ENCODE data around the gene ATP11A.

The ATP11A gene

DNA sequence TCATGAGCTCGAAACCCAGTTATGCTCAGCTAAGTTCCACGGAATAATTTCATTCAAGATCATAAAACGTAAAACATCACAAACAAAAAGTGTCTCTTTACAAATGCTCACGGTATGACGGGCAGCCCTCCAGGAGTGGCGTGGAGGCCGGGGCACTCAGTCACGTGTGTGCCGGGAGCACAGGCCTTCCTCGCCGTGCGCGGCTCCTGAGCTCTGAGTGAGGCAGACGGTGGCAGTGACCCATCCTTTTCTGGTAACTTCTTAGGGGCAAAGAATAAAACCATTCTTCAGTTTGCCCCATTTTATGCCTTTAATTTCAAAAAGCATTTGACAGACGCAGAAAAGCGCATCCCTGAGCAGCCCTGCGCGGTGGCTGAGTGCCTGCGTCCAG lies 72.8 kb downstream of the ATP11A start:
- no peak for DNase-seq

- no peak for DNase-seq
These were observed 74.2 kb downstream of the ATP11A start for GRCh38 chr13:112764028-112764427.

- DNase-seq = no peak
These were observed 75.2 kb downstream of the ATP11A start for GRCh38 chr13:112764864-112765561.

DNA sequence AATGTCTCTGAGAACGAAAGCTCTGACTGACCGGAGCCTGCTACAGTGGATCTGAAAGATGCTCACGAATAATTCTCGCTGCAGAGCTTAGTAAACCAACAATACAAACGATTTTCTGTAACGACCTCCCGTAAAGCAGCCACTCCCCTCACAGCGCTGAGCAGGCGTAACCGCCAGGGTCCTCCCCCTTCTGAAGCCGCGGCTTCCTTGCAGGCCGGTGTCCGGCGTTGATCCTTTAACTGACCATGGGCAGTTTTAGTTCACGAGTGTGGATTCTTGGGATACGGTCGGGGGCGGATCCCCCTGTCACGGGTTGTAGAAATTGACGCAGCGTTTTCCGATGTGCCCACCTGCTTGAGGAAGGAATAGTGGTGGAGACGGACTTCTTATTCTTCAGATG lies 75.9 kb downstream of the ATP11A start:
- DNase-seq = no peak

GRCh38 chr13:112766336-112766735 lies 76.5 kb downstream of the ATP11A start:
- no peak for DNase-seq

DNA sequence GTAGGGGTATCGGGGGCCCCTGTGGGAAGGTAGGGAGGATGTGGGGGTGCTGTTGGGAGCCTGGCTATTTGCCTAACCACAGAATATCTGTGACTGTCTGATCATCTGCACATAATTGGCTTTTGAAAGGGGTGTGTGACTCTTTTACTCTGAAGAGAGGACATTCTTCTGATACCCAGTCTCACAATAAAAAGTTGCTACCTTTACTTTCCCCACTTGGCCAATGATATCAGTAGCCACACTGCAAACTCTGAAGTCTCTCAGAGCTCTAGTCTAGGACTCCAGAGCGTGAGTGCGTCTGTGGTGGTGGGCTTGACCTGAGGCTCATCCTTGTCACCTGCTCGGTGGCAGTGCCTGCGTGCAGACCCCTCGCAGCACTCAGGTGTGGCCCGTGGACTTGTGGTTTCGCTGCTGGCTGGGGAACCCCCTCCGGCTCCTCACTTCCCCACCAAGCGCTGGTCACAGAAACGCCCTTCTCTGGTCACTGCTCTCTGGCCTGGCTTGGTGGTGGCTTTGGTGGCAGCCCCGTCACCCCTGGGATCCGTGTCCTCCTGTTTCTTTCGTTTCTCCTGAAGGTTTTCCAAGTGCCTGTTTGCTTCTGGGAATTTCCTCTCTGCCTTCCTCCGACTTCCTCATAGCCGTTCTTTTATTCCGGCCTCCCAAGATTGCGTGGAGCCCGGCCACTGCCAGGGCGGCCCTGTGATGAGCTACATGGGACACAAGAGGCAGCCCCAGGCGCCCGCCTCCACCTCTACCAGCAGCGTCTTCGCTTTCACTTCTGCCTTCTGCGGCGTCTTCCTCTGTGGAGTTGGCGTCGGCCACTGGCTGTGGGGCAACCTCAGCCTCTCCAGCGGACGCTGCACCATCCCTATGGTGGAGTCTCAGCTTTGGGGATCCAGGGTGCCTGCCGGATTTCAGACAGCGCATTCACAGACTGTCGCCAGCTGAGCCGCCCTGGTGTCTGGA lies 78.0 kb downstream of the ATP11A start:
- peak; percentile 21 for DNase-seq

- DNase-seq = peak; percentile 32
These were observed 79.1 kb downstream of the ATP11A start for GRCh38 chr13:112768795-112769481.

DNA sequence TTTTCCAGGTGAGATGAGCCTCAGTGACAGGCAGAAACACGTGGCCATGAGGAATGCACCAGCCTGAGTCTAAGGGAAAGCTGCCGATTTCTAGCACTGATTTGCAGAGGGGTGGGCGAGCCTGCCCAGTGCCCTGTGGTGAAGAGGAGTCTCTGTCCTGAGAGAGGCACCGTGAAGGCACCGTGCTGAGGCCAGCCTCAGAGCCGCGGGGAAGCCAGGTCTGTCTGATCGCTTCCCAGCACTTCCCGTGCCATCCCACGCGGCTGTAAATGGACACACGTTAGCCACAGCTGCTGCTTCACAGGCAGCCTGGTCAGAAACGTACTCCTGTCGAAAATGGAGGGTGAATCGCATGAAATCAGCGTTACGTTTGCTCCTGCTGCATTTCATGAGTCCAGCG lies 79.8 kb downstream of the ATP11A start:
- no peak for DNase-seq

DNA sequence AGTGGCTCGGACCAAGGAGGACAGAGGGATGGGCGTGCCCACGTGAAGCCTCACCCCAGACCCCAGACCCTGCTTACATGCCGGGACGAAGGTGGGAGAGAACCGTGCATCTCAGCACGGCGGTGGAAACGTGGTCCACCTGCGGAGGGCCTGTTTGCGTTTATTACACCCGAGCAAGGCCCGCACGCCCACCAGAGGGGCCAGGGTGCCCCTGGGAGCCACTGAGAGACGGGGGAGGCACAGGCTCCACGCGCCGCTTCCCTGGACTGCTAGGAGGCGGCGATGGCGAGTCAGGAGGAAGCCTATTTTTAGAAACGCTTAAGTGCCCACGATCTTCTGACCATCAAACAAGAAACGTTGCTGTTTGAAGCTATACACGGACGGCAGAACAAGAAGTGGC lies 80.7 kb downstream of the ATP11A start:
- DNase-seq = no peak

DNA sequence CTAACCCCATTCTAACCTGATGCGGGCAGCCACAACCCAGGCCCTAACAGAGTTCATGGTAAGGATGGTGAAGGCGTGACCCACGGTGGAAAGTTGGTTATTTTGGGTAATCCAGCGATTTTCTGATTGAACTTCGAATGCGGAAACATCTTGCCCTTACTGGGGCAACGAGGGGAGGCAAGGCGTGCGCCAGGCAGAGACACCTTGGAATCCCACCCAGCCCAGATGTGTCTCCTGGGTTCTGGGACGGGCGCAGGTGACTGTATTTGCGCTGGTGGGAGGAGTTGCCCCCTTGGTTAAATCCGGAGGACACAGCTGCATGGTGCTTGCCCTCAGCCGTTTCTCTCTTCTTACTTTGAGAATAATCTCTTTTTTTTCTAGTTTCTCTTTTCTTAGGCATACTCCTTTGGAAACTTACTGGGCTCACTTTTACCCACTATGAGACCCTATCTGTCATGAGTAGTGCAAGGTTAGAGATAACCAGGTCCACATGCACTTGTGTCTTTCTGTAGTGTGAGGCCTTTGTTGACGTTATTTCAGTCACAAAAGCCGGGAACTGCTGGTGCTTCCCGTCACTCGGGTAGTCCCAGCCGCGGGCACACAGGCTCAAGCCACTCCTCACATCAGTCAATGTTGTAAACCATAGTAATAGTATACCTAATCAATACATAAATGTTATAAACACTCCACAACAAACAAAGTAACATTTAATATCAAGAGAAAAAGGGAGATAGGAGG lies 81.5 kb downstream of the ATP11A start:
- no peak for DNase-seq

- DNase-seq = no peak
These were observed 82.2 kb downstream of the ATP11A start for GRCh38 chr13:112771877-112772538.

DNA sequence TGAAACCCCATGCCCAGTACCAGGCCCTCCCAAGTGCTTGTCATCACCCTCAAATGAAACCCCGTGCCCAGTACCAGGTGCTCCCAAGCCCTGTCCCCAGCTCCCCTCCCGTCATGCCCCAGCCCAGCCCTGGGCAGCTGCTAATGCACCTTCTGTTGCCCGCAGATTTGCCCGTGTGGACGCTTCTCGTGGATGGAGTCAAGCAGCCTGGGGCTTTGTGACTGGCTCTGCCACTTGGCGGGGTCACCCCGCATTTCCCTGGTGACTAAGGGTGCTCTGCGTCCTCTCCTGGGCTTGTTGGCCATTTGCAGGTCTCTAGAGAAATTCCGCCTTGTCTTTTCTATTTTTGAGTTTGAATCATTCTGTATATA lies 82.7 kb downstream of the ATP11A start:
- no peak for DNase-seq

- DNase-seq = no peak
These were observed 83.1 kb downstream of the ATP11A start for GRCh38 chr13:112772929-112773328.

DNA sequence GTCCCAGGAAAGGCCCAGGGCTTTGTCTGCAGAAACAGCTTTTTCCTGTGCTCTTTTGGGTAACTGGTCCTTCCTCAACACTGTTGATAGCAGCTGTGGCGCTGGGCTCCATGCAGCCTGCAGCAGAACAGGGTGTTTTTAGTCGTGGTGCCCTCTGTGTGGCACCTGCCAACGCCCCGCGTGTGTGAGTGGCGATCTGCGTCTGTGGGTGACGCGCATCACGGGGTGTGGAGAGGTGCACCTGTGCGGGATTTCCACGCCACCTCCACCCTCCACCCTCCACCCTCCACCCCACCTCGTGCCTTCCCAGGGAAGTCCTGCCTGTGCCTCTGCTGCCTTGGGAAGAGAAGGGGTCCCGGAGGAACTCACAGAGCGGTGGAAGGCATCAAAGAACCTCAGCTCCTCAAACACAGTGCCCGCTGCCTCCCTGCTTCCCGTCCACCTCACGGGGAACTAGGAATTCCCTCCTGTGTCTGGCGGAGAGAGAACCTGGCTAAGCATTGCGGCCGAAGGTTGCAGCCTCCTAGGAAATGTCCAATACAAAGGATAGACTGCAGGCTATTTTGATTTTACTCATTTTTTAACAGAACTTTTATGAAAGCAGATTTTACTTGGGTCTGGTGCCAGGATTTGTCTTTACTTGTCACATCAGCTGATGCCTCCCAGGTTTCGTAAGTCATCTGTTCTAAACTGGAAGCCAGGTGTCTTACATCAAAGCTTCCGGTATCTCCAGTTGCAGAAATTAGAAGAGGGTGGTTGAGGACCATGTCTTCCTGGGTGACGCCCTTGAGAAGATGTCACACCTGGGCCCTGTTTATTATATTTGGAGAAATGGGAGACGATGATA lies 84.0 kb downstream of the ATP11A start:
- DNase-seq = no peak

DNA sequence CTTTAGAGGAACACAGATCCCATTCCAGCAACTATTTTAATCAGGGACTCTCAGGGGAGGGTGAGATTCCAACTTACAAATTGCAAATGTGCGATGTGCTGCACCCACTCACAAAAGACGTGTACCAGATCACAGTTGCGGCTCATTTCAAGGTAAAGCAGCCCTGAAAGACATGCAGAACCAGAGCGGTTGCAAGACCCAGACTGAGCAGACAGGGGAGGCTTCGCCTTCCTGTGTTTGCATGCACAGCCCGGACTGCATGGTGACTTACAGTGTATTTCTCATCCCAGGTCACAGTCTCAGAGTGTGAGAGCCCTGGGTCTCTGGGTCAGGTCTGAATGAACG lies 84.6 kb downstream of the ATP11A start:
- DNase-seq = no peak

- DNase-seq = no peak
These were observed 85.2 kb downstream of the ATP11A start for GRCh38 chr13:112774829-112775565.

- DNase-seq = no peak
These were observed 86.0 kb downstream of the ATP11A start for GRCh38 chr13:112775791-112776279.

GRCh38 chr13:112776354-112776753 lies 86.5 kb downstream of the ATP11A start:
- no peak for DNase-seq

DNA sequence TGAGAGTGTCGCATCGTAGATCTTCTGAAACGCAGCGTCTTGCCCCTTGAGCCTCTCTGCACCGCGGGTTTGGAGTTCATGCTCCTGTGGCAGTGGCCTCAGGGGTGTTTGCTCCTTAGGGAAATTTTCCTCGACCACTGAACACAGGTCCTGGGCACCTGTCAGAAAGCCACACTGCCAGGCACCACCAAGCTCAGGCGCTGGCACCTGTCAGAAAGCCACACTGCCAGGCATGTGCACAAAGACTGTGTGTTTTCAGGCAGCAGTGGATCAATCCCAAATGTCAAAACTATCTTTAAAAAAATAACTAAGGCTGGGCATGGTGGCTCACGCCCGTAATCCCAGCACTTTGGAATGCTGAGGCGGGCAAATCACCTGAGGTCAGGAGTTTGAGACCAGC lies 87.1 kb downstream of the ATP11A start:
- no peak for DNase-seq

DNA sequence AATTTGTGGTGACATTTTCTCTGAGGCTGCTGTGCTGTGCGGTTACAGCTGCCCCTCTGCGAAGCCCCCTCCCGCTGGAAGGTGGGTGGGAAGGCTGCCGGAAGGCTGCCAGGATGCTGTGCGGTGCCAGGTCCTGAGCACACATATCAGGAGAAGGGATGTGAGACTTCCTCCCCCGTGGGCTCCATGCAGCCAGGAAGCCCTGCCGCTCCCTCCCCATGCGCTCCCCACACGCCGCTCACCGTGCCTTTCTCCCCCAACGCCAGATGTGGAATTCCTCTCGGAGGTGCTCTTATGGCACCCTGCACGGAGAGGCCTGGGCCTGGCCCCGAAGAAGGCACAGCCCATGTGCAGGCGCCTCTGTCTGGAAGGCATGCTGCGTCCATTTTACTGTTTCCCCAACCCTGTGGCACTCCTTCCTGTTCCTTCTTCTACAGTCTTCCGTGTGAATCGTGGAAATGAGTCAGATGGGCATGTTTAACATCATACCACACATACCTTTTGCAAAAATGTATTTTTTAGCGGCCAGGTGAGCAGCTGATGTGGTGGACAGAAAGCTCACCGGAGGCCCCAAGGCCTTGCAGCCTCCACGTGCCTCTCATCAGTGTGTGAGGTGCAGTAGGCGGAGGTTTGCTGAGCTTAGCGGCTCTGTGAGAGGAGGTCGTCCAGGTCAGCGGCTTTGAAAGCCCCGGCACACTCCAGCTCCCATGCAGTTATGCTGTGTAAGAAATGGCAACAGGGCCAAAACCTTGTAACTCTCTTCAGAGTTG lies 88.0 kb downstream of the ATP11A start:
- DNase-seq = no peak

Measured in CD4-positive, alpha-beta T cell treated with Interleukin-10 for 1 hour (primary cell).